WTC11 (cell line): ENCODE data around the gene SPHK1.
A peak's percentile ranks its signal among the peaks of the same experiment; 100 is the strongest.

Source experiments
- ZNF121 ChIP-seq: sonication (generic); formaldehyde crosslinking; IDR thresholded peaks from 2 replicates; pipeline ENCODE4 v1.8.0; 2023; ENCODE audit warnings: missing genetic modification reagents
- TF ChIP-seq, protein P1 (sequence below): fragments of 200-600 bp; IDR thresholded peaks from 2 replicates; pipeline ENCODE4 v1.8.0; 2022; ENCODE audit warnings: antibody characterized with exemption
- TF ChIP-seq, protein P2 (sequence below): sonication (generic); formaldehyde crosslinking; IDR thresholded peaks from 2 replicates; pipeline ENCODE4 v1.8.0; 2023; ENCODE audit warnings: missing genetic modification reagents

DNA sequence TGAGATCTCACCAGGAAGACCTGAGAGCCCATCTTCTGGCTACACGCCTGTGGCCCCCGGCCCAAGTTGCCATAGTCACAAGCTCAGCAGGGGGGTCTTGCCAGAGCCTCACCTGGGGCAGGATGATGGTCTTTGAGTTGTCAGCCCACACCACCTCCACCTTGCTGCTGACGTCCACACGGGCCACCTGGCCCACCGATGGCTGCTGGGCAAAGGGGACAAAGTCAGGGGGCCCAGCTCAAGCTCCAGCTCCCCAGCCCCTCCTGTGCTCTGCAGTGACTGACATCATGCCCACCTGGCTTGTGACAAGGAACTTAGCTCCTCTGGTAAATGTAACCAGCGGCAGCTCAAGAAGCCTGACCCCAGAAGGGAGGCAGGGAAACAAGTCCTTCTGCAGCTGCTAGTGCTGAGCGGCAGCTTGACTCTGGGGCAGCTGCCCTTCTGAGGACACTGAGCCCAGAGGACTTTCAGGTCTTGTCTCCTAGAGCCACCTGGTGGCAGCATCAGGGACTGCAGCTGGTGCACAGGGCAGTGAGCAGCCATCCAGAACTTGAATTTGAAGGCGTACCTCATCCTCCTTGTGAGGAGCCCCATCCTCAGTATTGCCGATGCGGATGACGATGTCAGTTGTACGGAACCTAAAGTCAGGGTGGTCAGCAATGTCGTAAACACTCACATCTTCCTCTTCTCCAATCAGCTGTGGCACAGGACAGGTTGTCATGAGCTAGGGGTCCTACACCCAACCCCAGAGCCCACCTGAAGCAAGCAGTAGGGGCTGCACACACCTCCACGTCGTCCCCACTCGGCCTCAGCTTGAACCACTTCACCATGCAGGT, 13.5 kb downstream of the SPHK1 start:
- TF ChIP-seq, protein P1, sequence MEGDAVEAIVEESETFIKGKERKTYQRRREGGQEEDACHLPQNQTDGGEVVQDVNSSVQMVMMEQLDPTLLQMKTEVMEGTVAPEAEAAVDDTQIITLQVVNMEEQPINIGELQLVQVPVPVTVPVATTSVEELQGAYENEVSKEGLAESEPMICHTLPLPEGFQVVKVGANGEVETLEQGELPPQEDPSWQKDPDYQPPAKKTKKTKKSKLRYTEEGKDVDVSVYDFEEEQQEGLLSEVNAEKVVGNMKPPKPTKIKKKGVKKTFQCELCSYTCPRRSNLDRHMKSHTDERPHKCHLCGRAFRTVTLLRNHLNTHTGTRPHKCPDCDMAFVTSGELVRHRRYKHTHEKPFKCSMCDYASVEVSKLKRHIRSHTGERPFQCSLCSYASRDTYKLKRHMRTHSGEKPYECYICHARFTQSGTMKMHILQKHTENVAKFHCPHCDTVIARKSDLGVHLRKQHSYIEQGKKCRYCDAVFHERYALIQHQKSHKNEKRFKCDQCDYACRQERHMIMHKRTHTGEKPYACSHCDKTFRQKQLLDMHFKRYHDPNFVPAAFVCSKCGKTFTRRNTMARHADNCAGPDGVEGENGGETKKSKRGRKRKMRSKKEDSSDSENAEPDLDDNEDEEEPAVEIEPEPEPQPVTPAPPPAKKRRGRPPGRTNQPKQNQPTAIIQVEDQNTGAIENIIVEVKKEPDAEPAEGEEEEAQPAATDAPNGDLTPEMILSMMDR, result peak; percentile 96
- no peak for TF ChIP-seq ZNF121 (CRISPR knock-in tag)
- TF ChIP-seq, protein P2, sequence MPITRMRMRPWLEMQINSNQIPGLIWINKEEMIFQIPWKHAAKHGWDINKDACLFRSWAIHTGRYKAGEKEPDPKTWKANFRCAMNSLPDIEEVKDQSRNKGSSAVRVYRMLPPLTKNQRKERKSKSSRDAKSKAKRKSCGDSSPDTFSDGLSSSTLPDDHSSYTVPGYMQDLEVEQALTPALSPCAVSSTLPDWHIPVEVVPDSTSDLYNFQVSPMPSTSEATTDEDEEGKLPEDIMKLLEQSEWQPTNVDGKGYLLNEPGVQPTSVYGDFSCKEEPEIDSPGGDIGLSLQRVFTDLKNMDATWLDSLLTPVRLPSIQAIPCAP, result no peak
